NCI-H510A (cell line): ENCODE data around the gene MGST3.
"Not testable (repeated sequence)": the region's sequence is repeated elsewhere in the genome, so short reads cannot be mapped to it uniquely, and the experiment has no call there.

Source experiments
- DNase-seq: peaks from one replicate; lab custom pipeline; 2025; lab: John Stamatoyannopoulos, UW

Gene MGST3

GRCh38 chr1:165658766-165659580, 27.9 kb downstream of the MGST3 start:
- not testable (repeated sequence) for DNase-seq

- DNase-seq, result no peak
Measured at GRCh38 chr1:165659581-165659895, 28.5 kb downstream of the MGST3 start.

GRCh38 chr1:165661703-165662102, 30.7 kb downstream of the MGST3 start:
- no peak for DNase-seq

GRCh38 chr1:165662186-165662585, 31.2 kb downstream of the MGST3 start:
- no peak for DNase-seq

- no peak for DNase-seq
Measured at GRCh38 chr1:165666152-165666825, 35.3 kb downstream of the MGST3 start.

- no peak for DNase-seq
Measured at GRCh38 chr1:165668184-165668583, 37.1 kb downstream of the MGST3 start.

- DNase-seq, result no peak
Measured at GRCh38 chr1:165671526-165671925, 40.5 kb downstream of the MGST3 start.

- no peak for DNase-seq
Measured at GRCh38 chr1:165674599-165674998, 43.6 kb downstream of the MGST3 start.

GRCh38 chr1:165675794-165676193, 44.8 kb downstream of the MGST3 start:
- no peak for DNase-seq

GRCh38 chr1:165678509-165678908, 47.5 kb downstream of the MGST3 start:
- DNase-seq, result no peak

GRCh38 chr1:165679282-165680036, 48.4 kb downstream of the MGST3 start:
- no peak for DNase-seq

- DNase-seq, result no peak
Measured at GRCh38 chr1:165680303-165680702, 49.3 kb downstream of the MGST3 start.

GRCh38 chr1:165680773-165681172, 49.7 kb downstream of the MGST3 start:
- DNase-seq, result not testable (repeated sequence)

GRCh38 chr1:165683848-165684485, 52.9 kb downstream of the MGST3 start:
- DNase-seq, result no peak

GRCh38 chr1:165686121-165686970, 55.3 kb downstream of the MGST3 start:
- DNase-seq, result no peak

GRCh38 chr1:165686971-165687433, 56.0 kb downstream of the MGST3 start:
- no peak for DNase-seq

- no peak for DNase-seq
Measured at GRCh38 chr1:165688046-165688445, 57.0 kb downstream of the MGST3 start.

- DNase-seq, result no peak
Measured at GRCh38 chr1:165695031-165695430, 64.0 kb downstream of the MGST3 start.

GRCh38 chr1:165696625-165697100, 65.6 kb downstream of the MGST3 start:
- no peak for DNase-seq

- no peak for DNase-seq
Measured at GRCh38 chr1:165697491-165697880, 66.5 kb downstream of the MGST3 start.
